Left forelimb (tissue), 1 donor: Measurements from ENCODE around the gene PGAP3.
"Not testable (repeated sequence)": the region's sequence is repeated elsewhere in the genome, so short reads cannot be mapped to it uniquely, and the experiment has no call there.

Experiments used
- DNase-seq: peaks from one replicate; pipeline ENCODE4 v3.0.0-alpha.2; 2018; ENCODE audit warnings: low spot score

PGAP3 gene, protein sequence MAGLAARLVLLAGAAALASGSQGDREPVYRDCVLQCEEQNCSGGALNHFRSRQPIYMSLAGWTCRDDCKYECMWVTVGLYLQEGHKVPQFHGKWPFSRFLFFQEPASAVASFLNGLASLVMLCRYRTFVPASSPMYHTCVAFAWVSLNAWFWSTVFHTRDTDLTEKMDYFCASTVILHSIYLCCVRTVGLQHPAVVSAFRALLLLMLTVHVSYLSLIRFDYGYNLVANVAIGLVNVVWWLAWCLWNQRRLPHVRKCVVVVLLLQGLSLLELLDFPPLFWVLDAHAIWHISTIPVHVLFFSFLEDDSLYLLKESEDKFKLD

GRCh38 chr17:39687546-39688474, at the start of gene PGAP3:
PGAP3 (minus strand) TSS chr17:39688057; CDS start chr17:39688014, 43 bp downstream.
- peak; percentile 92 for DNase-seq

DNA sequence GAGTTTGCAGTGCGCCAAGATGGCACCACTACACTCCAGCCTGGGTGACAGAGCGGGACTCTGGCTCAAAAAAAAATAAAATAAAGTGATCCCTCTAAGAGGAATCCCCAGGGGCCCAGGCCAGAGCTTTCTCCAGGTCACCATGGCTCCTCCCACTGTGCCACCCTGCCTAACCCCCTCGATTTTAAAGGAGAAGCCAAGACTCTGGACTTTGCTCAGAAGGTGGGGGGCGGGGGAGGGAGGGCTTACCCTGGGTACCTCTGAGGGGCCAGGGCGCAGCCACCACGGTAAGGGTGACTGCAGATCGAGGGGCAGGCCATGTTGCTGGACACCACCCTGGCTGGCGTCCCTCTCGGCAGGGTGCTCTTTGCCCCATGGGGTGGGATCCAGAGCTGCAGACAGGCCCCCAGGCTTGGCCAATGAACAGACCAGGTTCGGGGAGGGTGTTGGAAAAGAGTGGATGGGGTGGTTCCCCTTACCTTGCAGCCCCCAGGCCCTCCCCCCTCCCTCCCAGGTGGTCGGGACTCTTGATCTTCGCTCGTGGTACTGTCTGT, 49.4 kb upstream of the PGAP3 start:
- no peak for DNase-seq

GRCh38 chr17:39736319-39737165, 48.7 kb upstream of the PGAP3 start:
- no peak for DNase-seq

- DNase-seq: no peak
Observed at GRCh38 chr17:39735882-39736281, 48.0 kb upstream of the PGAP3 start.

- no peak for DNase-seq
Observed at GRCh38 chr17:39732586-39732985, 44.7 kb upstream of the PGAP3 start.

- peak; percentile 95 for DNase-seq
Observed at GRCh38 chr17:39730095-39730921, 42.5 kb upstream of the PGAP3 start, which contains the start of gene MIEN1. MIEN1 (minus strand) TSS chr17:39730532; CDS start chr17:39730495, 37 bp downstream.

DNA sequence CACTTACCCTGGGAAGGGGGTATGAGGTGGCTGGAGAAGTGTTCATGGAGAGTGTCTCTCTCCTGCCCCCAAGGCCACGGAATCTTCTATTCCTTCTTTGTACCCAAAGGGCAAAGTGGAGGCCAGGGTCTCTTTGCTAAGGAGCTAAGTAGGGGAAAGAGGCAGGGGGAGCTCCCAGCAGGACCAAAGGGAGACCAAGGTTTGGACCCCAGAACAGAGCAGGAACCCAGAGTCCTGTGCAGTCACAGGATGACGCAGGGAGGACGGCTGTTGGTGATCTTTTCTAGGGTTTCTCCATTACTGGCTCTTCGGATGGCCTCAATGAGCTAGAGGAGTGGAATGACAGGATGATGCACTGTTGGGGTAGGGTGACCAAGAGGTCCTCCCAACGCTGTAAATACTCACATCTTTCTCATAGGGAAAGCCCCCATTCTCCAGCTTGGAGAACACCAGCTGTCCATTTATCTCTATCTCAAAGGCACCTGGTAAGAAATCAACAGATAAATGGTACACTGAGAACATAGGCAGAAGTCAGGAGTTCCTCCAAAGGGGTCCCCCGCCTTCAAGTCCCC, 41.5 kb upstream of the PGAP3 start:
- DNase-seq: no peak

DNA sequence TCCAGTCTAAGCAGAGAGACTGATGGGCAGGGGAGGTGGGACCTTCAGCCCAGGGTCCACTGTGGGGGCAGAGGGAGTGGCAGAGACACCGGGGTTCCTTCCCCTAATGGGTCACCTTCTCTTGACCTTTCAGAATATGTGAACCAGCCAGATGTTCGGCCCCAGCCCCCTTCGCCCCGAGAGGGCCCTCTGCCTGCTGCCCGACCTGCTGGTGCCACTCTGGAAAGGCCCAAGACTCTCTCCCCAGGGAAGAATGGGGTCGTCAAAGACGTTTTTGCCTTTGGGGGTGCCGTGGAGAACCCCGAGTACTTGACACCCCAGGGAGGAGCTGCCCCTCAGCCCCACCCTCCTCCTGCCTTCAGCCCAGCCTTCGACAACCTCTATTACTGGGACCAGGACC, 39.7 kb upstream of the PGAP3 start:
- DNase-seq: no peak

- no peak for DNase-seq
Observed at GRCh38 chr17:39726617-39727016, 38.8 kb upstream of the PGAP3 start.

DNA sequence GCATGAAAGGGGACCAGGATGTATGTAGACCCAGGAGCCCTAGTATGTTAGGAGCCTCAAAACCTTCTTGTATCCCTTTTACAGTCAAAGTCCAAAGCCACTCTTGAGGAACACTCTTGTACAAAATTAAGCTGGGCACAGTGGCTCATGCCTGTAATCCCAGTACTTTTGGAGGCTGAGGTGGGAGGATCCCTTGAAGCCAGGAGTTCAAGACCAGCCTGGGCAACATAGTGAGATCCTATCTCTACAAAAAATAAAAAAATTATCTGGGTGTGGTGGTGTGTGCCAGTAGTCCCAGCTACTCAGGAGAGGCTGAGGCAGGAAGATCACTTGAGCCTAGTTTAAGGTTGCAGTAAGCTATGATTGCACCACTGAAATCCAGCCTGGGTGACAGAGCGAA, 38.1 kb upstream of the PGAP3 start:
- DNase-seq: not testable (repeated sequence)

DNA sequence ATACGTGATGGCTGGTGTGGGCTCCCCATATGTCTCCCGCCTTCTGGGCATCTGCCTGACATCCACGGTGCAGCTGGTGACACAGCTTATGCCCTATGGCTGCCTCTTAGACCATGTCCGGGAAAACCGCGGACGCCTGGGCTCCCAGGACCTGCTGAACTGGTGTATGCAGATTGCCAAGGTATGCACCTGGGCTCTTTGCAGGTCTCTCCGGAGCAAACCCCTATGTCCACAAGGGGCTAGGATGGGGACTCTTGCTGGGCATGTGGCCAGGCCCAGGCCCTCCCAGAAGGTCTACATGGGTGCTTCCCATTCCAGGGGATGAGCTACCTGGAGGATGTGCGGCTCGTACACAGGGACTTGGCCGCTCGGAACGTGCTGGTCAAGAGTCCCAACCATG, 36.9 kb upstream of the PGAP3 start:
- no peak for DNase-seq

- DNase-seq: no peak
Observed at GRCh38 chr17:39722965-39723848, 35.4 kb upstream of the PGAP3 start.

DNA sequence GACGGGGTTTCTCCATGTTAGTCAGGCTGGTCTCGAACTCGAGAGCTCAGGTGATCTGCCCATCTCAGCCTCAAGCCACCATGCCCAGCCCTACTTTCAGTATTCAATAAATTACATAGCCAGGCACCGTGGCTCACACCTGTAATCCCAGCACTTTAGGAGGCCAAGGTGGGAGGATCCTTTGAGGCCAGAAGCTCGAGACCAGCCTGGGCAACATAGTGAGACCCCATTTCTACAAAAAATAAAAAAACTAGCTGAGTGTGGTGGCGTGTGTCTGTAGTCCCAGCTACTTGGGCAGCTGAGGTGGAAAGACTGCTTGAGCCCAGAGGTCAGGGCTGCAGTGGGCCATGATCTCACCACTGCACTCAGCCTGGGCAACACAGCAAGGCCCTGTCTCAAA, 34.2 kb upstream of the PGAP3 start:
- no peak for DNase-seq

GRCh38 chr17:39719563-39720355, 31.9 kb upstream of the PGAP3 start:
- DNase-seq: no peak

GRCh38 chr17:39717660-39718059, 29.8 kb upstream of the PGAP3 start:
- no peak for DNase-seq

DNA sequence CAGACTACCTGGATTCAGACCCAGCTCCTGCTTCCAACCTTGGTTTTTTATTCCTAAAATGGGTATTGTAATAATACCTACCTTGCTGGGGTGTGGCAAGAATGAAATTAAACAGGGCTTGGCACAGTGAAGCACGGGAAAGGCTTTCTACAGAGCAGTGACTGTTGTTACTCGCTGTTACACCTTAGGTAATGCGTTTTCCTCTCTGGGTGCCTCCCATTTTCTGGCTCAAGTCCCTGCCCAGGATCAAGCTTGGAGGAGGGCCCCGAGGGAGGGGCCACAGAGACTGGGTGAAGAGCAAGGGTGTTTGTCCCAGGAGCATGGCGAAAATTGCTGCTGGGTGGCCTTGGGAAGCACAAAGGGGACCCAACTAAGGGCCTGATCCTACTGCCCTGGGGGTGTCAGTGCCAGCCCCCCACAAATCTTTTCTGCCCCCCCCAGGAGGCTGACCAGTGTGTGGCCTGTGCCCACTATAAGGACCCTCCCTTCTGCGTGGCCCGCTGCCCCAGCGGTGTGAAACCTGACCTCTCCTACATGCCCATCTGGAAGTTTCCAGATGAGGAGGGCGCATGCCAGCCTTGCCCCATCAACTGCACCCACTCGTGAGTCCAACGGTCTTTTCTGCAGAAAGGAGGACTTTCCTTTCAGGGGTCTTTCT, 29.2 kb upstream of the PGAP3 start:
- peak; percentile 59 for DNase-seq

- peak; percentile 51 for DNase-seq
Observed at GRCh38 chr17:39716073-39716818, 28.4 kb upstream of the PGAP3 start.
